Mesodermal cell (in vitro differentiated cells): Measurements from ENCODE around the gene BCAM. TPM values are rescaled to one million over a fixed set of nuclear protein-coding genes. Genes with fewer than 3 reads are reported as not detected.
"Not testable (repeated sequence)": the region's sequence is repeated elsewhere in the genome, so short reads cannot be mapped to it uniquely, and the experiment has no call there.

Experiments
- H3K27ac ChIP-seq: 2 replicates; pipeline ENCODE4 v1.7.0; 2013; ENCODE audit warnings: mild to moderate bottlenecking, low read depth, low read length, moderate library complexity; ENCODE audit not compliant: severe bottlenecking
- H3K36me3 ChIP-seq: 2 replicates; pipeline ENCODE4 v1.7.1; 2013; ENCODE audit warnings: mild to moderate bottlenecking, low read length, moderate library complexity; ENCODE audit not compliant: control insufficient read depth, insufficient read depth
- H3K4me1 ChIP-seq: one replicate; pipeline ENCODE4 v1.7.1; 2013; ENCODE audit warnings: mild to moderate bottlenecking, low read length; ENCODE audit not compliant: insufficient read depth, control insufficient read depth, poor library complexity, severe bottlenecking
- H3K4me3 ChIP-seq: 2 replicates; pipeline ENCODE4 v1.7.0; 2013; ENCODE audit warnings: low read length, control low read depth, mild to moderate bottlenecking; ENCODE audit not compliant: insufficient read depth, poor library complexity, severe bottlenecking; ENCODE audit errors: extremely low read depth
- H3K9me3 ChIP-seq: 2 replicates; pipeline ENCODE4 v1.7.1; 2013; ENCODE audit warnings: mild to moderate bottlenecking, low read length, moderate library complexity; ENCODE audit not compliant: control insufficient read depth
- WGBS, 2 experiments: methylation state at CpG; one replicate each; pipeline ENCODE4 v1.1.5; 2013; ENCODE audit warnings: missing lambda C conversion rate in 2 of 2; ENCODE audit not compliant: insufficient coverage in 2 of 2; 5-methylcytosine and 5-hydroxymethylcytosine counted together
- polyA plus RNA-seq, 2 experiments: library from polyadenylated mRNA; stranded (reverse); fragments of 50-300 nt; gene quantifications; one replicate each; pipeline ENCODE4 v1.2.3, GENCODE V29; 2013

Gene BCAM
- 18.1 TPM for polyA plus RNA-seq (2013, experiment 1 of 2)
- 14.9 TPM for polyA plus RNA-seq (2013, experiment 2 of 2)

- 2 to 3% methylated on average over 43 to 48 of the region's 59 CpGs for WGBS, 2 experiments
- Histone ChIP-seq H3K4me3 (peak within 1 kb of the TSS; percentile 45), H3K4me1 (peaks cover 13% of the 10 kb centered on the region), H3K36me3 (no peaks in the 10 kb centered on the region), H3K27ac (peak within 1 kb of the TSS; percentile 53), H3K9me3 (no peaks in the 10 kb centered on the region)
Observed at GRCh38 chr19:44808463-44809371, at the start of gene BCAM. Gene BCAM (plus strand): TSS chr19:44809103. CDS start chr19:44809125, 22 bp downstream.

GRCh38 chr19:44762038-44762437 is 46.9 kb upstream of the BCAM start:
- no peaks in the 10 kb centered on the region for H3K9me3 ChIP-seq
- WGBS, 2 experiments, result 90 to 92% methylated on average over 5 to 7 of the region's 8 CpGs
- H3K27ac ChIP-seq, result no peak overlapping the region
- no peaks in the 10 kb centered on the region for H3K36me3 ChIP-seq
- H3K4me3 ChIP-seq, result no peak overlapping the region
- H3K4me1 ChIP-seq, result peaks cover 7% of the 10 kb centered on the region

- H3K27ac ChIP-seq, result no peak overlapping the region
- 91 to 95% methylated on average over 15 to 19 of the region's 22 CpGs for WGBS, 2 experiments
- no peaks in the 10 kb centered on the region for H3K4me1 ChIP-seq
- no peak overlapping the region for H3K4me3 ChIP-seq
- H3K36me3 ChIP-seq, result no peaks in the 10 kb centered on the region
- H3K9me3 ChIP-seq, result peaks cover 6% of the 10 kb centered on the region
Observed at GRCh38 chr19:44765033-44765948, 43.6 kb upstream of the BCAM start.

GRCh38 chr19:44765949-44766335 is 43.0 kb upstream of the BCAM start:
- Histone ChIP-seq H3K27ac (no peak overlapping the region), H3K36me3 (no peaks in the 10 kb centered on the region), H3K4me3 (no peak overlapping the region), H3K4me1 (no peaks in the 10 kb centered on the region), H3K9me3 (peaks cover 6% of the 10 kb centered on the region)
- WGBS, 2 experiments, result 78 to 98% methylated on average over 3 of the region's 3 CpGs

- Histone ChIP-seq H3K4me1 (no peaks in the 10 kb centered on the region), H3K4me3 (no peak overlapping the region), H3K9me3 (peaks cover 6% of the 10 kb centered on the region), H3K27ac (no peak overlapping the region), H3K36me3 (no peaks in the 10 kb centered on the region)
- WGBS, 2 experiments, result 89 to 91% methylated on average over 5 to 6 of the region's 11 CpGs
Observed at GRCh38 chr19:44767295-44768180, 41.4 kb upstream of the BCAM start.

- H3K9me3 ChIP-seq, result peaks cover 6% of the 10 kb centered on the region
Observed at GRCh38 chr19:44770550-44771257, 38.2 kb upstream of the BCAM start.

GRCh38 chr19:44772144-44772543 is 36.8 kb upstream of the BCAM start:
- not testable (repeated sequence) for H3K36me3 ChIP-seq, H3K4me1 ChIP-seq
- 91% methylated on average over 7 to 14 of the region's 18 CpGs for WGBS, 2 experiments

More at GRCh38 chr19:44770550-44771257, 38.2 kb upstream of the BCAM start:
- 21 to 28% methylated on average over 6 to 8 of the region's 15 CpGs for WGBS, 2 experiments
- Histone ChIP-seq H3K36me3 (no peaks in the 10 kb centered on the region), H3K27ac (no peak overlapping the region), H3K4me3 (no peak overlapping the region), H3K4me1 (no peaks in the 10 kb centered on the region)

GRCh38 chr19:44772959-44773358 is 35.9 kb upstream of the BCAM start:
- H3K4me1 ChIP-seq, result no peaks in the 10 kb centered on the region
- no peak overlapping the region for H3K4me3 ChIP-seq
- no peaks in the 10 kb centered on the region for H3K36me3 ChIP-seq
- H3K27ac ChIP-seq, result no peak overlapping the region
- 92% methylated on average over 2 of the region's 3 CpGs; no CpG with 5 or more reads in 1 of the 2 experiments for WGBS, 2 experiments
- peaks cover 6% of the 10 kb centered on the region for H3K9me3 ChIP-seq

More at GRCh38 chr19:44772144-44772543, 36.8 kb upstream of the BCAM start:
- not testable (repeated sequence) for H3K9me3 ChIP-seq, H3K27ac ChIP-seq, H3K4me3 ChIP-seq

GRCh38 chr19:44775676-44776240 is 33.1 kb upstream of the BCAM start:
- no peak overlapping the region for H3K27ac ChIP-seq
- H3K36me3 ChIP-seq, result no peaks in the 10 kb centered on the region
- 94% methylated on average over 4 of the region's 6 CpGs for WGBS, 2 experiments
- no peaks in the 10 kb centered on the region for H3K4me1 ChIP-seq
- no peak overlapping the region for H3K4me3 ChIP-seq
- no peaks in the 10 kb centered on the region for H3K9me3 ChIP-seq
